Measurements from ENCODE around the gene PCDHGA8. TPM values are rescaled to one million over a fixed set of nuclear protein-coding genes. Genes with fewer than 3 reads are reported as not detected.
"Not testable (repeated sequence)": the region's sequence is repeated elsewhere in the genome, so short reads cannot be mapped to it uniquely, and the experiment has no call there.

Gene PCDHGA8
- polyA plus RNA-seq, 1 of the 3 experiments (the other 2 are of a cell fraction) = 0.12 TPM

DNA sequence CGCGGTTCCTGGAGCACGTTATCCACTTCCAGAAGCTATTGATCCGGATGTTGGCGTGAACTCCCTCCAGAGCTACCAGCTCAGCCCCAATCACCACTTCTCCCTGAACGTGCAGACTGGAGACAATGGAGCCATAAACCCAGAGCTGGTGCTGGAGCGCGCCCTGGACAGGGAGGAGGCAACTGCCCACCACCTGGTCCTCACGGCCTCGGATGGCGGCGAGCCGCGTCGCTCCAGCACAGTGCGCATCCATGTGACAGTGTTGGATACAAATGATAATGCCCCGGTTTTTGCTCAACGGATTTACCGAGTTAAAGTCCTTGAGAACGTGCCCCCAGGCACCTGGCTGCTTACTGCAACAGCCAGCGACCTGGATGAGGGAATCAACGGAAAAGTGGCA lies 11.0 kb downstream of the PCDHGA8 start:
- peaks cover 0 to 9% of the 10 kb centered on the region in 2 experiments for H3K36me3 ChIP-seq (replicated peaks in 1 of 2; ENCODE audit: control insufficient read depth in 1 of 2, insufficient read depth in 2 of 2, low read length in 1 of 2)
- no peak for DNase-seq
- H3K4me3 ChIP-seq (ENCODE audit: low read depth in 2 of 2, low read length in 1 of 2) = no peak overlapping the region; a peak in 1 of 4 replicates
- no peak for TF ChIP-seq FOXM1 (IDR thresholded peaks at IDR 0.05; ENCODE audit: low read depth)
- TF ChIP-seq GATA2 (CRISPR knock-in tag; IDR thresholded peaks at IDR 0.05) = no peak
- TF ChIP-seq SMC3 (IDR thresholded peaks at IDR 0.05; ENCODE audit: low read depth, low read length) = no peak
- TF ChIP-seq RAD21 (IDR thresholded peaks at IDR 0.05; ENCODE audit: low read length) = no peak
- no peak for TF ChIP-seq TEAD4 (IDR thresholded peaks at IDR 0.05; ENCODE audit: borderline replicate concordance, insufficient read depth)
- TF ChIP-seq GABPA (IDR thresholded peaks at IDR 0.05; ENCODE audit: low read depth) = no peak
- TF ChIP-seq FOXJ3 (CRISPR knock-in tag; IDR thresholded peaks at IDR 0.05) = no peak
- TF ChIP-seq, protein P1, sequence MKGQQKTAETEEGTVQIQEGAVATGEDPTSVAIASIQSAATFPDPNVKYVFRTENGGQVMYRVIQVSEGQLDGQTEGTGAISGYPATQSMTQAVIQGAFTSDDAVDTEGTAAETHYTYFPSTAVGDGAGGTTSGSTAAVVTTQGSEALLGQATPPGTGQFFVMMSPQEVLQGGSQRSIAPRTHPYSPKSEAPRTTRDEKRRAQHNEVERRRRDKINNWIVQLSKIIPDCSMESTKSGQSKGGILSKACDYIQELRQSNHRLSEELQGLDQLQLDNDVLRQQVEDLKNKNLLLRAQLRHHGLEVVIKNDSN (IDR thresholded peaks at IDR 0.05; ENCODE audit: borderline replicate concordance, low read depth) = no peak
- no peak for TF ChIP-seq TAF1 (IDR thresholded peaks at IDR 0.05; ENCODE audit: borderline replicate concordance, low read depth, low read length)
- TF ChIP-seq, protein P2, sequence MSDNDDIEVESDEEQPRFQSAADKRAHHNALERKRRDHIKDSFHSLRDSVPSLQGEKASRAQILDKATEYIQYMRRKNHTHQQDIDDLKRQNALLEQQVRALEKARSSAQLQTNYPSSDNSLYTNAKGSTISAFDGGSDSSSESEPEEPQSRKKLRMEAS (IDR thresholded peaks at IDR 0.05; ENCODE audit: low read depth) = no peak
- no peak for TF ChIP-seq YY1 (IDR thresholded peaks at IDR 0.05; ENCODE audit: low read depth)
- TF ChIP-seq MEF2A (IDR thresholded peaks at IDR 0.05; ENCODE audit: borderline replicate concordance, low read depth) = no peak
- TF ChIP-seq CHD2 (IDR thresholded peaks at IDR 0.05; ENCODE audit: low read length, partially characterized antibody) = no peak
- TF ChIP-seq, protein P3, sequence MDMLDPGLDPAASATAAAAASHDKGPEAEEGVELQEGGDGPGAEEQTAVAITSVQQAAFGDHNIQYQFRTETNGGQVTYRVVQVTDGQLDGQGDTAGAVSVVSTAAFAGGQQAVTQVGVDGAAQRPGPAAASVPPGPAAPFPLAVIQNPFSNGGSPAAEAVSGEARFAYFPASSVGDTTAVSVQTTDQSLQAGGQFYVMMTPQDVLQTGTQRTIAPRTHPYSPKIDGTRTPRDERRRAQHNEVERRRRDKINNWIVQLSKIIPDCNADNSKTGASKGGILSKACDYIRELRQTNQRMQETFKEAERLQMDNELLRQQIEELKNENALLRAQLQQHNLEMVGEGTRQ (IDR thresholded peaks at IDR 0.05; ENCODE audit: borderline replicate concordance, low read depth, low read length) = no peak
- TF ChIP-seq, protein P4, sequence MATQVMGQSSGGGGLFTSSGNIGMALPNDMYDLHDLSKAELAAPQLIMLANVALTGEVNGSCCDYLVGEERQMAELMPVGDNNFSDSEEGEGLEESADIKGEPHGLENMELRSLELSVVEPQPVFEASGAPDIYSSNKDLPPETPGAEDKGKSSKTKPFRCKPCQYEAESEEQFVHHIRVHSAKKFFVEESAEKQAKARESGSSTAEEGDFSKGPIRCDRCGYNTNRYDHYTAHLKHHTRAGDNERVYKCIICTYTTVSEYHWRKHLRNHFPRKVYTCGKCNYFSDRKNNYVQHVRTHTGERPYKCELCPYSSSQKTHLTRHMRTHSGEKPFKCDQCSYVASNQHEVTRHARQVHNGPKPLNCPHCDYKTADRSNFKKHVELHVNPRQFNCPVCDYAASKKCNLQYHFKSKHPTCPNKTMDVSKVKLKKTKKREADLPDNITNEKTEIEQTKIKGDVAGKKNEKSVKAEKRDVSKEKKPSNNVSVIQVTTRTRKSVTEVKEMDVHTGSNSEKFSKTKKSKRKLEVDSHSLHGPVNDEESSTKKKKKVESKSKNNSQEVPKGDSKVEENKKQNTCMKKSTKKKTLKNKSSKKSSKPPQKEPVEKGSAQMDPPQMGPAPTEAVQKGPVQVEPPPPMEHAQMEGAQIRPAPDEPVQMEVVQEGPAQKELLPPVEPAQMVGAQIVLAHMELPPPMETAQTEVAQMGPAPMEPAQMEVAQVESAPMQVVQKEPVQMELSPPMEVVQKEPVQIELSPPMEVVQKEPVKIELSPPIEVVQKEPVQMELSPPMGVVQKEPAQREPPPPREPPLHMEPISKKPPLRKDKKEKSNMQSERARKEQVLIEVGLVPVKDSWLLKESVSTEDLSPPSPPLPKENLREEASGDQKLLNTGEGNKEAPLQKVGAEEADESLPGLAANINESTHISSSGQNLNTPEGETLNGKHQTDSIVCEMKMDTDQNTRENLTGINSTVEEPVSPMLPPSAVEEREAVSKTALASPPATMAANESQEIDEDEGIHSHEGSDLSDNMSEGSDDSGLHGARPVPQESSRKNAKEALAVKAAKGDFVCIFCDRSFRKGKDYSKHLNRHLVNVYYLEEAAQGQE (IDR thresholded peaks at IDR 0.05; ENCODE audit: low read depth, low read length) = no peak
- TF ChIP-seq FOSL2 (IDR thresholded peaks at IDR 0.05; ENCODE audit: borderline replicate concordance, low read depth) = no peak
- TF ChIP-seq JUND (IDR thresholded peaks at IDR 0.05) = no peak
- no peak for TF ChIP-seq RXRA (IDR thresholded peaks at IDR 0.05; ENCODE audit: borderline replicate concordance, low read depth)
- no peak for TF ChIP-seq TCF12 (IDR thresholded peaks at IDR 0.05)
- H3F3A ChIP-seq (replicated peaks; ENCODE audit: insufficient read depth) = no peaks in the 10 kb centered on the region
- POLR2A ChIA-PET = no interaction called here
- H2AFZ ChIP-seq (ENCODE audit: low read depth) = no peak overlapping the region
- no peaks in the 10 kb centered on the region for H3K9me2 ChIP-seq
- CTCF ChIA-PET = no interaction called here
- H3K9ac ChIP-seq = no peak overlapping the region
- H3K9me3 ChIP-seq = peaks cover 7% of the 10 kb centered on the region
- no peak overlapping the region for H3K27ac ChIP-seq (ENCODE audit: low read depth in 2 of 2, low read length in 1 of 2)
- WGBS (ENCODE audit: low lambda C conversion rate) = 79% methylated on average over 22 of the region's 22 CpGs
- H3K27me3 ChIP-seq (ENCODE audit: insufficient read depth) = no peaks in the 10 kb centered on the region
- no peak overlapping the region for H3K4me2 ChIP-seq
- H3K79me2 ChIP-seq (ENCODE audit: insufficient read depth) = no peaks in the 10 kb centered on the region
- H3K4me1 ChIP-seq (ENCODE audit: control insufficient read depth in 1 of 2, insufficient read depth in 2 of 2, low read depth in 1 of 2, low read length in 1 of 2) = no peaks in the 10 kb centered on the region
- no peaks in the 10 kb centered on the region for H4K20me1 ChIP-seq (ENCODE audit: insufficient read depth)

DNA sequence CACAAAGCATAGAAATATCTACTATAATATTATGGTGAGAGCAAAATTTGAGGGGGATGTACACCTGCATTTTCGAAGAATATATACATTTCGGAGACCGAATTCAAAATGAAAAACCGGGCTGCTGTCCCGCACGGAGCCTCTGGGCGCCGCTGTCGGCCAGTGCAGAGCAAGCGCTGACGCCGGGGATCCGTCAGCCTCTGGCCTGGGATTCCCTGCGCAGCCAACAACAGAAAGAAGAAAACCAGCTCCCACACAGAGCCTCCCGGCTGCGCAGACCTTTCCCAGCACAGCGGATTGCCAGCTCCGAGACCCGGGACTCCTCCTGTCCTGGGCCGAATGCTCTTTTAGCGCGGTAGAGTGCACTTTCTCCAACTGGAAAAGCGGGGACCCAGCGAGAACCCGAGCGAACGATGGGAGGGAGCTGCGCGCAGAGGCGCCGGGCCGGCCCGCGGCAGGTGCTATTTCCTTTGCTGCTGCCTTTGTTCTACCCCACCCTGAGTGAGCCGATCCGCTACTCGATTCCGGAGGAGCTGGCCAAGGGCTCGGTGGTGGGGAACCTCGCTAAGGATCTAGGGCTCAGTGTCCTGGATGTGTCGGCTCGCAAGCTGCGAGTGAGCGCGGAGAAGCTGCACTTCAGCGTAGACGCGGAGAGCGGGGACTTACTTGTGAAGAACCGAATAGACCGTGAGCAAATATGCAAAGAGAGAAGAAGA lies 15.5 kb downstream of the PCDHGA8 start, which contains the start of gene PCDHGB6:
TSS of gene PCDHGB6 (plus strand) at position 232 of the 716 bp plus-strand sequence. CDS start at position 414, 182 bp downstream.
- H3K79me2 ChIP-seq (ENCODE audit: insufficient read depth); H3K4me3 ChIP-seq (ENCODE audit: low read depth in 2 of 2, low read length in 1 of 2); H3K4me1 ChIP-seq (ENCODE audit: control insufficient read depth in 1 of 2, insufficient read depth in 2 of 2, low read depth in 1 of 2, low read length in 1 of 2); H3K9me2 ChIP-seq; H2AFZ ChIP-seq (ENCODE audit: low read depth); H4K20me1 ChIP-seq (ENCODE audit: insufficient read depth); DNase-seq; H3F3A ChIP-seq (replicated peaks; ENCODE audit: insufficient read depth); H3K27ac ChIP-seq (ENCODE audit: low read depth in 2 of 2, low read length in 1 of 2); H3K36me3 ChIP-seq (replicated peaks in 1 of 2; ENCODE audit: control insufficient read depth in 1 of 2, insufficient read depth in 2 of 2, low read length in 1 of 2); H3K4me2 ChIP-seq; H3K9me3 ChIP-seq; H3K9ac ChIP-seq; POLR2A ChIA-PET; H3K27me3 ChIP-seq (ENCODE audit: insufficient read depth): not testable (repeated sequence)
- CTCF ChIA-PET = interaction anchor here (2.2 kb wide), 1 partner anchor 150 kb away, joined by 8 read pairs; no protein-coding TSS in a partner anchor
- 75% methylated on average over 38 of the region's 51 CpGs for WGBS (ENCODE audit: low lambda C conversion rate)
